Parathyroid adenoma (tissue), 2 donors: ENCODE results near the gene COMT.

Experiments used
- H2AFZ ChIP-seq: fragments of 300-600 bp; sonication (generic); one replicate; pipeline ENCODE4 v1.7.0; 2017; ENCODE audit warnings: antibody characterized with exemption, mild to moderate bottlenecking
- H3K27ac ChIP-seq: fragments of 300-600 bp; sonication (generic); one replicate; pipeline ENCODE4 v1.7.0; 2017
- H3K27me3 ChIP-seq: fragments of 300-600 bp; sonication (generic); one replicate; pipeline ENCODE4 v1.7.0; 2017; ENCODE audit warnings: low read length; ENCODE audit not compliant: control insufficient read depth, insufficient read depth
- H3K36me3 ChIP-seq: fragments of 300-600 bp; sonication (generic); one replicate; pipeline ENCODE4 v1.7.0; 2017; ENCODE audit warnings: low read length; ENCODE audit not compliant: control insufficient read depth, insufficient read depth
- H3K4me1 ChIP-seq: fragments of 300-600 bp; sonication (generic); one replicate; pipeline ENCODE4 v1.7.0; 2017; ENCODE audit warnings: control low read depth
- H3K4me2 ChIP-seq: fragments of 300-600 bp; sonication (generic); one replicate; pipeline ENCODE4 v1.7.0; 2017; ENCODE audit warnings: low read length
- H3K4me3 ChIP-seq: fragments of 300-600 bp; sonication (generic); one replicate; pipeline ENCODE4 v1.7.0; 2017; ENCODE audit warnings: low read depth, low read length
- H3K79me2 ChIP-seq: fragments of 300-600 bp; sonication (generic); one replicate; pipeline ENCODE4 v1.7.0; 2017; ENCODE audit warnings: control low read depth
- H3K9ac ChIP-seq: fragments of 300-600 bp; sonication (generic); one replicate; pipeline ENCODE4 v1.7.0; 2017; ENCODE audit warnings: mild to moderate bottlenecking
- H3K9me3 ChIP-seq: fragments of 300-600 bp; sonication (generic); one replicate; pipeline ENCODE4 v1.7.0; 2017; ENCODE audit warnings: low read length; ENCODE audit not compliant: control insufficient read depth
- TF ChIP-seq, protein P1 (sequence below): fragments of 300-600 bp; sonication (generic); IDR thresholded peaks from one replicate; pipeline ENCODE4 v1.7.0; 2017; ENCODE audit warnings: antibody characterized with exemption, mild to moderate bottlenecking
- donor health status: primary hyperparathyroidism.

The COMT gene

DNA sequence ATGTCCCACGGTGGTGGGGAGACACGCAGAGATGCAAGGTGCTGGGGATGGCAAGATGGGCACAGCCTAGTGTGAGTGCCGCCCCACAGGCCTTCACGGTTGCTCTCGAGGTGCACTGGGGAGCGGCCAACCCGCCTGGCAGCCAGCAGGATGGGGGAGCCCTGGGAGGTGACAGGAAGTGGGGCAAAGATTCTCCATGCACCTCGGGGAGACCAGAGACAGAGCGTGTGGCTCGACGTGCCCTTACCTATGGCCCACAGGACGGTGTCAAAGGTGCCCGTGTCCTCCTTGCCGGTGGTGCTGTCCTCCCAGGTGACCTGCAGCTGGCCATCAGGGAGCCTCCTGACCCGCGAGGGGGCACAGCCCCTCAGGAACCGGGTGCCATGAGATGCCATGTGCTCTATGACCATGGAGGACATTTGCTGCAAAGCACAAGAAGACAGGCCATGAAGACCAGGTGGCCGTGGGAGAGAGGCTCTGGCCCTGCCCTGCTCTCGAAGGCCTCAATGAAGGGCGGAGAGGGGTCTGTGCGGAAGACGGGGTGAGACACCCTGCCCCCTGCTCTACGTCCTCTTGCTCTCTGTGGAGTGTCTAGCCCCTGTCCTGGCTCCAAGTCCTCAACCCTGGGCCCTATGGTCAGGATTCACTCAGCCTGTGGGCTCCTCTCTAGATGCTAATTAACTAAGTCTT lies 46.3 kb upstream of the COMT start:
- Histone ChIP-seq H3K79me2 (no peaks in the 10 kb centered on the region), H3K9ac (no peak overlapping the region), H3K9me3 (no peaks in the 10 kb centered on the region), H3K36me3 (no peaks in the 10 kb centered on the region), H3K27me3 (no peaks in the 10 kb centered on the region), H2AFZ (no peak overlapping the region), H3K4me1 (peaks cover 24% of the 10 kb centered on the region), H3K27ac (no peak overlapping the region), H3K4me3 (no peak overlapping the region), H3K4me2 (no peak overlapping the region)
- TF ChIP-seq, protein P1, sequence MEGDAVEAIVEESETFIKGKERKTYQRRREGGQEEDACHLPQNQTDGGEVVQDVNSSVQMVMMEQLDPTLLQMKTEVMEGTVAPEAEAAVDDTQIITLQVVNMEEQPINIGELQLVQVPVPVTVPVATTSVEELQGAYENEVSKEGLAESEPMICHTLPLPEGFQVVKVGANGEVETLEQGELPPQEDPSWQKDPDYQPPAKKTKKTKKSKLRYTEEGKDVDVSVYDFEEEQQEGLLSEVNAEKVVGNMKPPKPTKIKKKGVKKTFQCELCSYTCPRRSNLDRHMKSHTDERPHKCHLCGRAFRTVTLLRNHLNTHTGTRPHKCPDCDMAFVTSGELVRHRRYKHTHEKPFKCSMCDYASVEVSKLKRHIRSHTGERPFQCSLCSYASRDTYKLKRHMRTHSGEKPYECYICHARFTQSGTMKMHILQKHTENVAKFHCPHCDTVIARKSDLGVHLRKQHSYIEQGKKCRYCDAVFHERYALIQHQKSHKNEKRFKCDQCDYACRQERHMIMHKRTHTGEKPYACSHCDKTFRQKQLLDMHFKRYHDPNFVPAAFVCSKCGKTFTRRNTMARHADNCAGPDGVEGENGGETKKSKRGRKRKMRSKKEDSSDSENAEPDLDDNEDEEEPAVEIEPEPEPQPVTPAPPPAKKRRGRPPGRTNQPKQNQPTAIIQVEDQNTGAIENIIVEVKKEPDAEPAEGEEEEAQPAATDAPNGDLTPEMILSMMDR: no peak

DNA sequence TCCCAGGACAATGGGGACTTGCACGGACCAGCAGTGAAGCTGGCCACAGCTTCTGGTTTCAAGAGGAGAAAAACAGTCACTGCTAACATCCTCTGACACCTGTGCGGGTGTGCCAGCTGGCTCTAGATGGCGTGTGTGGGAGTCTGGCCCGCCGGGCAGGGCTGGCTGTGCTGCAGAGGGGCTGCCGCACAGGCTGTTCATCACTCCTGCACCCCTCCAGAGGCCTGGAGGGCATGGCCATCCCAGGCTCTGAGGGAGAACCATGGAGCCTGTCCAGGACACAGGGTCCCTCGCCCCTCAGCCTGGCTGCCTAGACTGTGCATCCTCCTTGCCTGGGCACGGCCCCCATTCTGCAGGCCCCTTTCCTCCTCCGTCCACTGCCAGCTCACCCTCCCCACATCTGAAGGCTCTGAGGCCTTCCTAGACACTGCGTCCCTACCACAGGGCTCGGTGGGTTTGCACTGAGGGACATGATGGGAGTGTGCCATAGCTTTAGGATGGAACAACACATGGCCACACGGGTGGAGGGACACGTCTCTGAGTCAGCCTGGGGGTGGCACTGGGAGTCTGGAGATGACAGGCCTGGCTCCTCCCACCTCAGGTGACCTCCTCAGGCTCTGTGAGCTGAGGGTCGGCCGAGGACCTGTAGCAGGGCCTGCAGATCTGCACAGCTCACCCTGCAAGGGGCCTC lies 44.8 kb upstream of the COMT start:
- H3K4me3 ChIP-seq: no peak overlapping the region
- H3K9me3 ChIP-seq: no peaks in the 10 kb centered on the region
- no peak overlapping the region for H3K9ac ChIP-seq
- H3K36me3 ChIP-seq: no peaks in the 10 kb centered on the region
- no peak overlapping the region for H3K4me2 ChIP-seq
- H3K27me3 ChIP-seq: no peaks in the 10 kb centered on the region
- no peak overlapping the region for H2AFZ ChIP-seq
- H3K79me2 ChIP-seq: no peaks in the 10 kb centered on the region
- H3K4me1 ChIP-seq: peaks cover 11% of the 10 kb centered on the region
- TF ChIP-seq, protein P1: no peak
- no peak overlapping the region for H3K27ac ChIP-seq

DNA sequence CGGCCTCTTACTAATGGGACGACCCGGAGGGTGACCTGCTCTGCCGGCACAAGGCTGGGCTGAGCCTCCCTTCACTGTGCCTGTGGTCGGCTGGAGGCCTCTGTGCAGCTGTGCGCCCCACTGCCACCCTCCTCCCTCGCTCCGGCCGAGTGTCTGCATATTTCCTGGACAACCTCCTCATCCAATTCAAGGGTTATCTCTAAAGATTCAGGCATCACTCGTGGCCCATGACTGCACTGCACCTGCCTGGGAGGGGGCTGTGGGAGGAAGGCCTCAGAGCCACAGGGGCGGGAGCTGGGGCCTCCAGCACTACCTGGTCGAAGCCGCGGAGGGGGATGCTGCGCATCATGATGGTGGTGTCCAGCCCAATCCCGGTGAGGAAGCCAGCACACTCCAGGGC lies 43.8 kb upstream of the COMT start:
- peaks cover 4% of the 10 kb centered on the region for H3K4me1 ChIP-seq
- H3K4me3 ChIP-seq: no peak overlapping the region
- no peaks in the 10 kb centered on the region for H3K36me3 ChIP-seq
- no peaks in the 10 kb centered on the region for H3K9me3 ChIP-seq
- no peak overlapping the region for H2AFZ ChIP-seq
- no peaks in the 10 kb centered on the region for H3K27me3 ChIP-seq
- H3K79me2 ChIP-seq: no peaks in the 10 kb centered on the region
- H3K9ac ChIP-seq: no peak overlapping the region
- H3K4me2 ChIP-seq: no peak overlapping the region
- no peak overlapping the region for H3K27ac ChIP-seq
- TF ChIP-seq, protein P1: no peak

DNA sequence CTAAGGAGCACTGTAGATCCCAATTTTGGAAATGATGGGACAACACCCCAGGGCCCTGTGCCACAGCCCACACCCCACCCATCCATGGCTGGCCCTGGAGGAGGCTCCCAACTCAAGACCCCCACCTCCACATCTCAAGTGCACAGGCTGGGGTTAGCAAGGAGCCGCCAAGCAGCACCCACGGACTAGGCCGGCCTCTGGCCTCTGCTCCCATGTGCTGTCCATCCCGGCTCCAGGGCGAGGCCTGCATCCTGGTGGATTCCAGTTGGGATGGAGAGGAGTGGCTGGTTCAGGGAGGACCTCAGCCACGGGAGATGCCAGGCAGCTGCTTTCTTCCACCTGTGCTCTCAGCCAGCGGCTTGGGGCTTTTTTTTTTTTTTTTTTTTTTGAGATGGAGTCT lies 43.4 kb upstream of the COMT start:
- Histone ChIP-seq H3K9me3 (no peaks in the 10 kb centered on the region), H3K4me3 (no peak overlapping the region), H3K27ac (no peak overlapping the region), H3K9ac (no peak overlapping the region), H3K36me3 (no peaks in the 10 kb centered on the region), H3K79me2 (no peaks in the 10 kb centered on the region), H3K4me2 (no peak overlapping the region), H2AFZ (no peak overlapping the region), H3K27me3 (no peaks in the 10 kb centered on the region), H3K4me1 (no peaks in the 10 kb centered on the region)
- TF ChIP-seq, protein P1: no peak
